ENCODE data around the gene TMEM179B. TPM values are rescaled to one million over a fixed set of nuclear protein-coding genes. Genes with fewer than 3 reads are reported as not detected.

The TMEM179B gene
- total and polyA plus RNA-seq, 2 of the 13 experiments (the other 11 are each of a cell fraction or from before 2014, with no cell fraction given), result 24.8 to 25.7 TPM

DNA sequence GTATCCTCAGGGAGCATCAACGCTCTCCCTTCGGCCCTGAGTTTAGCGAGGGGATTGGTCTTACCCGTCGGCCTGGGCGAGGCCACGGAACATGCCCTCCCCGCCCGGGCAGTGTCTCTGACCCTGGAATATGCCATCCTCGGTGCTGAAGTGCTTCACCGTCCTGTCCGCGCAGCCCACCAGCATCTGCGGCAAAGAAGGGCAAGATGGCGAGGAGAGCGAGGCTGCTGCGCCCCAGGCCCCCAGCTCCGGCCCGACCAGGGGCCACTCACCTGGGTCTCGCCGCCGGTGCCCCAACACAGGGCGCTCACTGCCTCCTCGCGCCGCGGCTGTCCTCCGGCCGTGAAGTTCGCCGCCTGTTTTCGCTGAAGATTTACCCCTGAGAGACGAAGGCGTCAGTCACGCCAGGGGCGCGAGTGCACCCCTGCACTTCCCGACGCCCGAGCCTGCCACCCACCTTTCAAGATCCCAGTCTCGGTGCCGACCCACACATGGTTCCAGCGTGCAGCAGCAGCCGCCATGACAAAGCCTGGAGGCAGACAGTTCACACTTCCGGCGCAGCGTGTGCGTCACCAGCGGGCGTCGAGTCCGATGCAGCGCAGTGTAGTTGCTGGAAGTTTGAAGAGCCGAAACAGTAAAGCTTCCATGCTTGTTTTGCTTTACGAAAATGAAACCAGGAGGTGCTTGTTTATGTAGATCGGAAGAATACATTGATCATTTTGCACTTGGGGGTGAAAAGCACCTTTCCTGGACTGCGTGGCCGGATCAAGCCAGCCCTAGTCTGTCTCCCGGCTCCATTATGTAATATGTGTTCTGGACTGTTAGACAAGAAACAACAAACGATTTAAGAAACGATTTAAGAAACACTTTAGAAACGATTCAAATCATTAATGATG is 52.1 kb downstream of the TMEM179B start, which contains the start of gene WDR74 (continued):
- TF ChIP-seq, protein P1, sequence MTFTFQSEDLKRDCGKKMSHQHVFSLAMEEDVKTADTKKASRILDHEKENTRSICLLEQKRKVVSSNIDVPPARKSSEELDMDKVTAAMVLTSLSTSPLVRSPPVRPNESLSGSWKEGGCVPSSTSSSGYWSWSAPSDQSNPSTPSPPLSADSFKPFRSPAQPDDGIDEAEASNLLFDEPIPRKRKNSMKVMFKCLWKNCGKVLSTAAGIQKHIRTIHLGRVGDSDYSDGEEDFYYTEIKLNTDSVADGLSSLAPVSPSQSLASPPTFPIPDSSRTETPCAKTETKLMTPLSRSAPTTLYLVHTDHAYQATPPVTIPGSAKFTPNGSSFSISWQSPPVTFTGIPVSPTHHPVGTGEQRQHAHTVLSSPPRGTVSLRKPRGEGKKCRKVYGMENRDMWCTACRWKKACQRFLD (CRISPR knock-in tag; IDR thresholded peaks at IDR 0.05; ENCODE audit: borderline replicate concordance), result 0 out of 2 replicates have a peak, but pooled peaks have one; percentile 45
- peak; percentile 90; the same call in 1 of the 2 replicates for TF ChIP-seq ZNF350 (CRISPR knock-in tag; IDR thresholded peaks at IDR 0.05; ENCODE audit: borderline replicate concordance, low read depth)
- TF ChIP-seq AGO2 (optimal IDR thresholded peaks at IDR 0.05; ENCODE audit: low read depth, low read length), result peak; percentile 88
- peak; percentile 99 for TF ChIP-seq ELF1 (CRISPR knock-in tag; IDR thresholded peaks at IDR 0.05)
- 0 out of 2 replicates have a peak, but pooled peaks have one; percentile 52 for TF ChIP-seq HNRNPL (IDR thresholded peaks at IDR 0.05; ENCODE audit: low read depth, low read length)
- no peak for TF ChIP-seq GTF3A (CRISPR knock-in tag; conservative IDR thresholded peaks at IDR 0.05)
- TF ChIP-seq ZNF792 (CRISPR knock-in tag; IDR thresholded peaks at IDR 0.05), result no peak
- TF ChIP-seq, protein P2, sequence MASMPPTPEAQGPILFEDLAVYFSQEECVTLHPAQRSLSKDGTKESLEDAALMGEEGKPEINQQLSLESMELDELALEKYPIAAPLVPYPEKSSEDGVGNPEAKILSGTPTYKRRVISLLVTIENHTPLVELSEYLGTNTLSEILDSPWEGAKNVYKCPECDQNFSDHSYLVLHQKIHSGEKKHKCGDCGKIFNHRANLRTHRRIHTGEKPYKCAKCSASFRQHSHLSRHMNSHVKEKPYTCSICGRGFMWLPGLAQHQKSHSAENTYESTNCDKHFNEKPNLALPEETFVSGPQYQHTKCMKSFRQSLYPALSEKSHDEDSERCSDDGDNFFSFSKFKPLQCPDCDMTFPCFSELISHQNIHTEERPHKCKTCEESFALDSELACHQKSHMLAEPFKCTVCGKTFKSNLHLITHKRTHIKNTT (CRISPR knock-in tag; IDR thresholded peaks at IDR 0.05), result no peak
- TF ChIP-seq CBX5 (CRISPR knock-in tag; IDR thresholded peaks at IDR 0.05; ENCODE audit: borderline replicate concordance), result peak; percentile 74; the same call in 1 of the 2 replicates
- TF ChIP-seq KLF16 (CRISPR knock-in tag; IDR thresholded peaks at IDR 0.05), result peak in 1 of 2 experiments; percentile 94; a peak in 2 of 4 replicates
- no peak for TF ChIP-seq ZNF878 (CRISPR knock-in tag; IDR thresholded peaks at IDR 0.05)
- peak; percentile 99 for TF ChIP-seq MXD4 (CRISPR knock-in tag; IDR thresholded peaks at IDR 0.05)
- peak; percentile 50; the same call in 1 of the 2 replicates for TF ChIP-seq ZBTB8A (CRISPR knock-in tag; IDR thresholded peaks at IDR 0.05; ENCODE audit: borderline replicate concordance, low read depth)
- TF ChIP-seq SATB2 (CRISPR knock-in tag; IDR thresholded peaks at IDR 0.05), result no peak
- 0 out of 2 replicates have a peak, but pooled peaks have one; percentile 62 for TF ChIP-seq RELA (CRISPR knock-in tag; IDR thresholded peaks at IDR 0.05)
- peak; percentile 66 for TF ChIP-seq ZNF607 (CRISPR knock-in tag; IDR thresholded peaks at IDR 0.05; ENCODE audit: borderline replicate concordance)
- peak; percentile 99 for TF ChIP-seq MYC (CRISPR knock-in tag; IDR thresholded peaks at IDR 0.05; ENCODE audit: borderline replicate concordance)
- no peak for TF ChIP-seq ZNF841 (CRISPR knock-in tag; IDR thresholded peaks at IDR 0.05; ENCODE audit: borderline replicate concordance)
- TF ChIP-seq ASH2L (IDR thresholded peaks at IDR 0.05; ENCODE audit: insufficient read length, low read depth, low read length), result peak; percentile 89
- TF ChIP-seq, protein P3, sequence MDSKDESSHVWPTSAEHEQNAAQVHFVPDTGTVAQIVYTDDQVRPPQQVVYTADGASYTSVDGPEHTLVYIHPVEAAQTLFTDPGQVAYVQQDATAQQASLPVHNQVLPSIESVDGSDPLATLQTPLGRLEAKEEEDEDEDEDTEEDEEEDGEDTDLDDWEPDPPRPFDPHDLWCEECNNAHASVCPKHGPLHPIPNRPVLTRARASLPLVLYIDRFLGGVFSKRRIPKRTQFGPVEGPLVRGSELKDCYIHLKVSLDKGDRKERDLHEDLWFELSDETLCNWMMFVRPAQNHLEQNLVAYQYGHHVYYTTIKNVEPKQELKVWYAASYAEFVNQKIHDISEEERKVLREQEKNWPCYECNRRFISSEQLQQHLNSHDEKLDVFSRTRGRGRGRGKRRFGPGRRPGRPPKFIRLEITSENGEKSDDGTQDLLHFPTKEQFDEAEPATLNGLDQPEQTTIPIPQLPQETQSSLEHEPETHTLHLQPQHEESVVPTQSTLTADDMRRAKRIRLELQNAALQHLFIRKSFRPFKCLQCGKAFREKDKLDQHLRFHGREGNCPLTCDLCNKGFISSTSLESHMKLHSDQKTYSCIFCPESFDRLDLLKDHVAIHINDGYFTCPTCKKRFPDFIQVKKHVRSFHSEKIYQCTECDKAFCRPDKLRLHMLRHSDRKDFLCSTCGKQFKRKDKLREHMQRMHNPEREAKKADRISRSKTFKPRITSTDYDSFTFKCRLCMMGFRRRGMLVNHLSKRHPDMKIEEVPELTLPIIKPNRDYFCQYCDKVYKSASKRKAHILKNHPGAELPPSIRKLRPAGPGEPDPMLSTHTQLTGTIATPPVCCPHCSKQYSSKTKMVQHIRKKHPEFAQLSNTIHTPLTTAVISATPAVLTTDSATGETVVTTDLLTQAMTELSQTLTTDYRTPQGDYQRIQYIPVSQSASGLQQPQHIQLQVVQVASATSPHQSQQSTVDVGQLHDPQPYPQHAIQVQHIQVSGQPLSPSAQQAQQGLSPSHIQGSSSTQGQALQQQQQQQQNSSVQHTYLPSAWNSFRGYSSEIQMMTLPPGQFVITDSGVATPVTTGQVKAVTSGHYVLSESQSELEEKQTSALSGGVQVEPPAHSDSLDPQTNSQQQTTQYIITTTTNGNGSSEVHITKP (CRISPR knock-in tag; IDR thresholded peaks at IDR 0.05; ENCODE audit: low read depth), result no peak
- peak; percentile 62 for TF ChIP-seq NFRKB (IDR thresholded peaks at IDR 0.05)
- TF ChIP-seq, protein P4, sequence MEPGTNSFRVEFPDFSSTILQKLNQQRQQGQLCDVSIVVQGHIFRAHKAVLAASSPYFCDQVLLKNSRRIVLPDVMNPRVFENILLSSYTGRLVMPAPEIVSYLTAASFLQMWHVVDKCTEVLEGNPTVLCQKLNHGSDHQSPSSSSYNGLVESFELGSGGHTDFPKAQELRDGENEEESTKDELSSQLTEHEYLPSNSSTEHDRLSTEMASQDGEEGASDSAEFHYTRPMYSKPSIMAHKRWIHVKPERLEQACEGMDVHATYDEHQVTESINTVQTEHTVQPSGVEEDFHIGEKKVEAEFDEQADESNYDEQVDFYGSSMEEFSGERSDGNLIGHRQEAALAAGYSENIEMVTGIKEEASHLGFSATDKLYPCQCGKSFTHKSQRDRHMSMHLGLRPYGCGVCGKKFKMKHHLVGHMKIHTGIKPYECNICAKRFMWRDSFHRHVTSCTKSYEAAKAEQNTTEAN (CRISPR knock-in tag; conservative IDR thresholded peaks at IDR 0.05), result no peak
